Activated effector memory CD4-positive, alpha-beta T cell treated with Interleukin-2 at 50 U/mL for 16 hours (primary cell): Measurements from ENCODE around the gene MARCHF9.
A peak's percentile ranks its signal among the peaks of the same experiment; 100 is the strongest.

ENCODE experiments used
- DNase-seq: peaks from one replicate; pipeline ENCODE4 v3.0.0-alpha.2; 2020

MARCHF9 gene

GRCh38 chr12:57802607-57803006, 47.7 kb downstream of the MARCHF9 start:
- DNase-seq: no peak

- DNase-seq: peak; percentile 8
Observed at GRCh38 chr12:57803319-57803893, 48.5 kb downstream of the MARCHF9 start.

- DNase-seq: no peak
Observed at GRCh38 chr12:57806677-57807076, 51.8 kb downstream of the MARCHF9 start.

- DNase-seq: no peak
Observed at GRCh38 chr12:57807285-57807684, 52.4 kb downstream of the MARCHF9 start.

- DNase-seq: no peak
Observed at GRCh38 chr12:57808351-57808750, 53.4 kb downstream of the MARCHF9 start.

- DNase-seq: no peak
Observed at GRCh38 chr12:57809425-57809824, 54.5 kb downstream of the MARCHF9 start.
